Activated CD4-positive, alpha-beta T cell treated with anti-CD3 and anti-CD28 coated beads for 36 hours (primary cell): Measurements from ENCODE around the gene RORB. TPM values are rescaled to one million over a fixed set of nuclear protein-coding genes. Genes with fewer than 3 reads are reported as not detected.
A peak's percentile ranks its signal among the peaks of the same experiment; 100 is the strongest.

Source experiments
- ATAC-seq: fragments of 200-7000 bp; cut with Tn5 transposase; one replicate; pipeline ENCODE4 v1.10.0; 2021; ENCODE audit warnings: mild to moderate bottlenecking, moderate library complexity
- CTCF ChIA-PET: fragments of 350-600 bp; sonication (Branson Sonifier 250); formaldehyde crosslinking; loops from one replicate; lab custom pipeline; 2021; ENCODE audit warnings: antibody characterized with exemption; lab: Charles Lee
- POLR2A ChIA-PET: fragments of 350-600 bp; sonication (Branson Sonifier 250); formaldehyde crosslinking; loops from one replicate; lab custom pipeline; 2021; ENCODE audit warnings: antibody characterized with exemption, inconsistent platforms; lab: Charles Lee
- DNase-seq: peaks from one replicate; pipeline ENCODE4 v3.0.0-alpha.2; 2020
- H3K27ac Mint-ChIP-seq: one replicate; pipeline ENCODE4 v1.8.0; 2021; ENCODE audit warnings: mixed read lengths
- H3K27me3 Mint-ChIP-seq: one replicate; pipeline ENCODE4 v1.8.0; 2021; ENCODE audit warnings: mixed read lengths
- H3K36me3 Mint-ChIP-seq: one replicate; pipeline ENCODE4 v1.8.0; 2021; ENCODE audit warnings: low read depth, mixed read lengths
- H3K4me1 Mint-ChIP-seq: one replicate; pipeline ENCODE4 v1.8.0; 2021; ENCODE audit warnings: mixed read lengths
- H3K4me3 Mint-ChIP-seq: one replicate; pipeline ENCODE4 v1.8.0; 2021; ENCODE audit warnings: mild to moderate bottlenecking, moderate library complexity, mixed read lengths
- H3K9me3 Mint-ChIP-seq: one replicate; pipeline ENCODE4 v1.8.0; 2021; ENCODE audit warnings: low read depth, mixed read lengths
- intact Hi-C, 2 experiments: fragments of 100-400 bp; cut with DNase I in 1 of 2; cut with micrococcal nuclease in 1 of 2; formaldehyde crosslinking; loops; one replicate each; pipeline versions ENCODE4 v1.14.2 to v1.15.1; 2022 to 2024; cut with DNase I, micrococcal nuclease
- total RNA-seq, 2 experiments: library from RNA; stranded (reverse); gene quantifications; one replicate each; pipeline ENCODE4 v1.2.3, GENCODE V29; 2021

Gene RORB
- total RNA-seq = under 1 TPM in 1 of 2 experiments, not detected in 1; 0.05 TPM

- peak; percentile 81 for ATAC-seq
- Mint-ChIP-seq H3K4me1 (peaks cover 20% of the 10 kb centered on the region), H3K27me3 (peaks cover 50% of the 10 kb centered on the region), H3K36me3 (no peaks in the 10 kb centered on the region), H3K27ac (peak within 1 kb of the TSS; percentile 40), H3K4me3 (peak within 1 kb of the TSS; percentile 73), H3K9me3 (no peaks in the 10 kb centered on the region)
- ChIA-PET CTCF (no interaction called here), POLR2A (interaction anchor here (0.7 kb wide), 1 partner anchor 80 kb away, joined by 3 read pairs; no protein-coding TSS in a partner anchor)
- intact Hi-C loops = no loop called here
- peak; percentile 44 for DNase-seq
Measured at GRCh38 chr9:74496819-74497747, at the start of gene RORB. TSS of gene RORB (plus strand) at chr9:74497335. CDS start at chr9:74497977, 642 bp downstream.

- peaks cover 4% of the 10 kb centered on the region for H3K9me3 Mint-ChIP-seq
- ChIA-PET CTCF (no interaction called here), POLR2A (no interaction called here)
- H3K4me3 Mint-ChIP-seq = no peak overlapping the region
- no peaks in the 10 kb centered on the region for H3K27me3 Mint-ChIP-seq
- DNase-seq = no peak
- no peak for ATAC-seq
- no peaks in the 10 kb centered on the region for H3K4me1 Mint-ChIP-seq
- intact Hi-C loops = no loop called here
- H3K36me3 Mint-ChIP-seq = no peaks in the 10 kb centered on the region
- no peak overlapping the region for H3K27ac Mint-ChIP-seq
Measured at GRCh38 chr9:74447451-74448193, 49.5 kb upstream of the RORB start.

- no peak overlapping the region for H3K4me3 Mint-ChIP-seq
- intact Hi-C loops = no loop called here
- no peaks in the 10 kb centered on the region for H3K27me3 Mint-ChIP-seq
- DNase-seq = no peak
- H3K4me1 Mint-ChIP-seq = no peaks in the 10 kb centered on the region
- H3K9me3 Mint-ChIP-seq = peaks cover 4% of the 10 kb centered on the region
- H3K27ac Mint-ChIP-seq = no peak overlapping the region
- H3K36me3 Mint-ChIP-seq = no peaks in the 10 kb centered on the region
- ATAC-seq = no peak
- ChIA-PET CTCF (no interaction called here), POLR2A (no interaction called here)
Measured at GRCh38 chr9:74449060-74449459, 48.1 kb upstream of the RORB start.

GRCh38 chr9:74458832-74459231, 38.3 kb upstream of the RORB start:
- intact Hi-C loops = no loop called here
- H3K27me3 Mint-ChIP-seq = no peaks in the 10 kb centered on the region
- ChIA-PET POLR2A (no interaction called here), CTCF (no interaction called here)
- H3K36me3 Mint-ChIP-seq = no peaks in the 10 kb centered on the region
- H3K4me3 Mint-ChIP-seq = no peak overlapping the region
- no peaks in the 10 kb centered on the region for H3K4me1 Mint-ChIP-seq
- no peak for DNase-seq
- ATAC-seq = no peak
- no peak overlapping the region for H3K27ac Mint-ChIP-seq
- H3K9me3 Mint-ChIP-seq = no peaks in the 10 kb centered on the region

- Mint-ChIP-seq H3K36me3 (no peaks in the 10 kb centered on the region), H3K4me1 (no peaks in the 10 kb centered on the region), H3K27me3 (no peaks in the 10 kb centered on the region), H3K4me3 (no peak overlapping the region), H3K27ac (no peak overlapping the region), H3K9me3 (no peaks in the 10 kb centered on the region)
- POLR2A ChIA-PET = no interaction called here
- intact Hi-C loops = no loop called here
- CTCF ChIA-PET = no interaction called here
- DNase-seq (no peak), ATAC-seq (no peak)
Measured at GRCh38 chr9:74463825-74464224, 33.3 kb upstream of the RORB start.

GRCh38 chr9:74478606-74479005, 18.5 kb upstream of the RORB start:
- no peaks in the 10 kb centered on the region for H3K4me1 Mint-ChIP-seq
- no peak overlapping the region for H3K27ac Mint-ChIP-seq

GRCh38 chr9:74479711-74480110, 17.4 kb upstream of the RORB start:
- Mint-ChIP-seq H3K4me1 (no peaks in the 10 kb centered on the region), H3K27me3 (no peaks in the 10 kb centered on the region), H3K4me3 (no peak overlapping the region), H3K27ac (no peak overlapping the region), H3K36me3 (no peaks in the 10 kb centered on the region), H3K9me3 (peaks cover 4% of the 10 kb centered on the region)
- ATAC-seq (no peak), DNase-seq (no peak)
- ChIA-PET POLR2A (no interaction called here), CTCF (no interaction called here)
- intact Hi-C loops = no loop called here

More at GRCh38 chr9:74478606-74479005, 18.5 kb upstream of the RORB start:
- H3K9me3 Mint-ChIP-seq = peaks cover 4% of the 10 kb centered on the region
- no peak for ATAC-seq
- no peaks in the 10 kb centered on the region for H3K36me3 Mint-ChIP-seq
- CTCF ChIA-PET = no interaction called here
- H3K4me3 Mint-ChIP-seq = no peak overlapping the region
- no peaks in the 10 kb centered on the region for H3K27me3 Mint-ChIP-seq
- intact Hi-C loops = no loop called here
- POLR2A ChIA-PET = no interaction called here
- no peak for DNase-seq

GRCh38 chr9:74487395-74487794, 9.7 kb upstream of the RORB start:
- intact Hi-C loops = no loop called here
- H3K36me3 Mint-ChIP-seq = no peaks in the 10 kb centered on the region
- ChIA-PET CTCF (interaction anchor here (0.9 kb wide), 1 partner anchor 22 kb away, joined by 3 read pairs; no protein-coding TSS in a partner anchor), POLR2A (no interaction called here)
- H3K4me3 Mint-ChIP-seq = no peak overlapping the region
- DNase-seq = no peak
- no peak overlapping the region for H3K27ac Mint-ChIP-seq
- ATAC-seq = no peak
- no peaks in the 10 kb centered on the region for H3K4me1 Mint-ChIP-seq
- H3K27me3 Mint-ChIP-seq = peaks cover 5% of the 10 kb centered on the region
- no peaks in the 10 kb centered on the region for H3K9me3 Mint-ChIP-seq

GRCh38 chr9:74493512-74493911, 3.6 kb upstream of the RORB start:
- POLR2A ChIA-PET = no interaction called here
- H3K9me3 Mint-ChIP-seq = no peaks in the 10 kb centered on the region
- peaks cover 26% of the 10 kb centered on the region for H3K27me3 Mint-ChIP-seq
- no peak overlapping the region for H3K27ac Mint-ChIP-seq
- no peak for DNase-seq
- H3K36me3 Mint-ChIP-seq = no peaks in the 10 kb centered on the region
- intact Hi-C loops = no loop called here
- ATAC-seq = no peak
- CTCF ChIA-PET = no interaction called here
- no peak overlapping the region for H3K4me3 Mint-ChIP-seq
- H3K4me1 Mint-ChIP-seq = peaks cover 12% of the 10 kb centered on the region

- H3K27me3 Mint-ChIP-seq = peaks cover 33% of the 10 kb centered on the region
- POLR2A ChIA-PET = no interaction called here
- H3K4me1 Mint-ChIP-seq = peaks cover 18% of the 10 kb centered on the region
- DNase-seq (no peak), ATAC-seq (no peak)
- H3K9me3 Mint-ChIP-seq = no peaks in the 10 kb centered on the region
- H3K4me3 Mint-ChIP-seq = no peak overlapping the region
- H3K27ac Mint-ChIP-seq = no peak overlapping the region
- intact Hi-C loops = loop anchor here in 1 of 2 experiments (1.0 kb wide), 1 partner anchor 8 kb away; no protein-coding TSS in a partner anchor
- CTCF ChIA-PET = no interaction called here
- no peaks in the 10 kb centered on the region for H3K36me3 Mint-ChIP-seq
Measured at GRCh38 chr9:74494490-74494889, 2.6 kb upstream of the RORB start.

GRCh38 chr9:74496406-74496805, 729 bp upstream of the RORB start:
- Mint-ChIP-seq H3K4me1 (peaks cover 20% of the 10 kb centered on the region), H3K4me3 (peak overlapping the region; percentile 73), H3K9me3 (no peaks in the 10 kb centered on the region), H3K27ac (no peak overlapping the region), H3K36me3 (no peaks in the 10 kb centered on the region), H3K27me3 (peaks cover 48% of the 10 kb centered on the region)
- ChIA-PET POLR2A (no interaction called here), CTCF (no interaction called here)
- DNase-seq = no peak
- intact Hi-C loops = no loop called here
- no peak for ATAC-seq
